ENCODE measurements around the gene ANXA2R. TPM values are rescaled to one million over a fixed set of nuclear protein-coding genes. Genes with fewer than 3 reads are reported as not detected.

Gene ANXA2R
- total RNA-seq, 1 experiment from 2014 or later: 0.98 TPM

DNA sequence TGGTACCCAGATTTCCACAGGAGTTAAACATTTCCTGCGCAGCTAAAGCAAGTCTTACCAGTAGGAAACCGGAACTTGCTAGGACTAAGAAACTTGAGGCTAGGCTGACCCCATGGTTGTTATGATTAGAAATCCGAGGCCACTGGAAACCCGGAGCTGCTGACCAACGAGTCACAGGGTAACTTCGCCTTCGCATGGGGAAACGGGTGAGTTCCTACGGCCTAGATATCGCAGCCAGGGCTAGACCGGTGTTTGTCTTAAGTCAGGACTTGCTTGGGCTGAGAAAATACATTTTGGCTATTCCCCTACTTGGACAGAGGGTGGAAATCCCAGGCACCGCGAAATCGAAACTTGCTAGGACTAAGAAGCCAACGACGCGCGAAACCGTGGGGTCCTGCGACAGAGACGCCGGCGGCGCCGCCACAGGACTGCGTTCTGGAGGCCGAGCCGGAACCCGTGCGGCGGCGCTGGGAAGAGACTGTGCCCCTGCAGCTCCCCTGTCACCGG, 1.6 kb upstream of the ANXA2R start:
- peaks cover 4% of the 10 kb centered on the region for H3K4me1 Mint-ChIP-seq (ENCODE audit: insufficient read depth, unreplicated experiment)
- CTCF ChIA-PET: interaction anchor here (0.6 to 3.2 kb wide), 14 partner anchors 10 to 151 kb away, joined by 3 to 49 read pairs (median 4); no protein-coding TSS in a partner anchor
- H3K27ac Mint-ChIP-seq (ENCODE audit: low read depth, unreplicated experiment): peak overlapping the region; percentile 95

DNA sequence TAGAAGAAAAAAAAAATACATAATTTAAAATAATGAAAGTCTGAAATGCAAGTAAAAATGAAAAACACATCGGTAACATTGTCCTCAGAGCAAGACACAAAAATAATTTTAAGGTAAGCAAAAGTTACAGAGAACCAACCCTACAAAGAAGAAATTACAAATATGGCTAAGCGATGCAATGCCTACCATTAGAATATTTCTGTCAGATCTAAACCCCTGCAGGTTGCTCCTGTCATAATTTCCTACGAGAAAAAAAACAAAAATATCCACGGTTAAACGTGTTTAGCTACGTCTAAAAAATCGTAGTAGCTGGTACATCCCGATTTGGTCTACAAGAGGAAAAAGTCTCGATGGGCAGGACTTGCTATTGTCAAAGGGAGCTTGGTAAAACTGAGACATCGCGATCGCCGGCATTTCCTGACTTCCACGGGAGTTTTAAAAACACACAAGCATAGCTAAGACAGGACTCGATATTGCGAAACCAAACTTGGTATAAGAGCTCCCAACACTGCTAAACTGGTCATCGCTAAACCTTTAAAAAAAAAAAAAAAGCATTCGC, 1.1 kb upstream of the ANXA2R start:
- TF ChIP-seq, protein P1, sequence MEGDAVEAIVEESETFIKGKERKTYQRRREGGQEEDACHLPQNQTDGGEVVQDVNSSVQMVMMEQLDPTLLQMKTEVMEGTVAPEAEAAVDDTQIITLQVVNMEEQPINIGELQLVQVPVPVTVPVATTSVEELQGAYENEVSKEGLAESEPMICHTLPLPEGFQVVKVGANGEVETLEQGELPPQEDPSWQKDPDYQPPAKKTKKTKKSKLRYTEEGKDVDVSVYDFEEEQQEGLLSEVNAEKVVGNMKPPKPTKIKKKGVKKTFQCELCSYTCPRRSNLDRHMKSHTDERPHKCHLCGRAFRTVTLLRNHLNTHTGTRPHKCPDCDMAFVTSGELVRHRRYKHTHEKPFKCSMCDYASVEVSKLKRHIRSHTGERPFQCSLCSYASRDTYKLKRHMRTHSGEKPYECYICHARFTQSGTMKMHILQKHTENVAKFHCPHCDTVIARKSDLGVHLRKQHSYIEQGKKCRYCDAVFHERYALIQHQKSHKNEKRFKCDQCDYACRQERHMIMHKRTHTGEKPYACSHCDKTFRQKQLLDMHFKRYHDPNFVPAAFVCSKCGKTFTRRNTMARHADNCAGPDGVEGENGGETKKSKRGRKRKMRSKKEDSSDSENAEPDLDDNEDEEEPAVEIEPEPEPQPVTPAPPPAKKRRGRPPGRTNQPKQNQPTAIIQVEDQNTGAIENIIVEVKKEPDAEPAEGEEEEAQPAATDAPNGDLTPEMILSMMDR (IDR thresholded peaks at IDR 0.05; ENCODE audit: unreplicated experiment): no peak
- H3K4me3 Mint-ChIP-seq (ENCODE audit: unreplicated experiment): peak overlapping the region; percentile 88
- BruUV-seq (replicated peaks): no TSS peak
- H3K27ac Mint-ChIP-seq (ENCODE audit: low read depth, unreplicated experiment): peak overlapping the region; percentile 95
- intact Hi-C loops (cut with micrococcal nuclease): loop anchor here (1.0 kb wide), 2 partner anchors 64 to 348 kb away; no protein-coding TSS in a partner anchor
- peaks cover 16% of the 10 kb centered on the region for H3K36me3 Mint-ChIP-seq (ENCODE audit: insufficient read depth, unreplicated experiment)
- no peaks in the 10 kb centered on the region for H3K9me3 Mint-ChIP-seq (ENCODE audit: unreplicated experiment)
- ChIA-PET POLR2A (interaction anchor here (0.6 to 7.7 kb wide), 27 partner anchors 9 to 442 kb away, joined by 3 to 181 read pairs (median 4); partner anchors contain the start of genes HMGCS1, TMEM267 and ZNF131), CTCF (interaction anchor here (0.6 to 3.2 kb wide), 15 partner anchors 10 to 152 kb away, joined by 3 to 49 read pairs (median 4); no protein-coding TSS in a partner anchor)
- DNase-seq (ENCODE audit: unreplicated experiment): no peak
- no peaks in the 10 kb centered on the region for H3K27me3 Mint-ChIP-seq (ENCODE audit: insufficient read depth, unreplicated experiment)
- no peaks in the 10 kb centered on the region for H3K4me1 Mint-ChIP-seq (ENCODE audit: insufficient read depth, unreplicated experiment)

More for the DNA sequence above, 1.6 kb upstream of the ANXA2R start:
- intact Hi-C loops (cut with micrococcal nuclease): loop anchor here (1.0 to 2.0 kb wide), 7 partner anchors 24 to 348 kb away; no protein-coding TSS in a partner anchor
- TF ChIP-seq, protein P1 (IDR thresholded peaks at IDR 0.05; ENCODE audit: unreplicated experiment): no peak
- H3K9me3 Mint-ChIP-seq (ENCODE audit: unreplicated experiment): no peaks in the 10 kb centered on the region
- DNase-seq (ENCODE audit: unreplicated experiment): peak; percentile 81
- TSS peak; percentile 50 for BruUV-seq (replicated peaks)
- POLR2A ChIA-PET: interaction anchor here (0.6 to 7.7 kb wide), 27 partner anchors 8 to 1616 kb away, joined by 3 to 181 read pairs (median 4); partner anchors contain the start of genes HMGCS1, TMEM267 and ZNF131
- H3K36me3 Mint-ChIP-seq (ENCODE audit: insufficient read depth, unreplicated experiment): peaks cover 11% of the 10 kb centered on the region
- H3K27me3 Mint-ChIP-seq (ENCODE audit: insufficient read depth, unreplicated experiment): no peaks in the 10 kb centered on the region
- H3K4me3 Mint-ChIP-seq (ENCODE audit: unreplicated experiment): peak overlapping the region; percentile 88

DNA sequence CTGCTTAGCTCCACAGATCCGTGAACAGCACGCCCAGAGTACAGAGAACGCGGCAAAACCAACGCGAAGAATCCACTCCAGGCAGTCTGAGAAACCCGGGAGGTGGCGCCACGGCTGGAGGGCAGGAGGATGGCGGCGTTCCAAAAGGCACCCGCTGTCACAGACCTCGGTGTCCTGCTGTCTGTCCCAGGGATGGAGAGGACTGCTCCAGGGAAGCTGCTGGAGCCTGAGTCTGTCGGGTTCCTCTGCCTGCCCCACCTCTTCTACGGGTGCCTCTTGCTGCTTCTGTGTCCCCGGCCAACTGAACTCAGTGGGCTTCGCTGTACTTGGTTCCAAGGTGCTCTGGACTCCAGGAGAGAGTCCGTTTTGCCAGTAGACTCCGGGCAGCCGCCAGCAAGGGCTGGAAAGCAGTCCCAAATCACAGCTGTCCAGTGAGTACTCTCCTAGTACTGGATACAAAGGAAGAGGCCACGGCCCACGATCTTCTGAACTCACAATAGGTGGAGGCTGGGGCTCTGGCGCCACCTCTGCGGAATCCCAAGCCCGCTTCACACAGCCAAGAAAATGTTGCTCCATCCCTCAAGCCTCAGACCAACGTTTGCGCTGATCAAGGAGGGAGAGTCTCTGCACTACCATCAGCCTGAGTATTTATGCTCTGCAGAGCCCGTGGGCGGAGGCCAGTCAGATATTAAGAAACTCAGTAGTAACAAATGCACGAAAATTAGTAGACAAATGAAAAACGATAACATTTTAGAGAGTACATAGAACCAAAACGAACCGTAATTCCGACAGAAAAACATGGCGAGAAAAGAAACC, 440 bp downstream of the ANXA2R start:
- TF ChIP-seq, protein P1 (IDR thresholded peaks at IDR 0.05; ENCODE audit: unreplicated experiment): no peak
- H3K4me1 Mint-ChIP-seq (ENCODE audit: insufficient read depth, unreplicated experiment): no peaks in the 10 kb centered on the region
- ChIA-PET POLR2A (interaction anchor here (0.7 kb wide), 1 partner anchor 57 kb away, joined by 3 read pairs; no protein-coding TSS in a partner anchor), CTCF (interaction anchor here (0.6 kb wide), 1 partner anchor 53 kb away, joined by 3 read pairs; no protein-coding TSS in a partner anchor)
- no peaks in the 10 kb centered on the region for H3K9me3 Mint-ChIP-seq (ENCODE audit: unreplicated experiment)
- H3K27ac Mint-ChIP-seq (ENCODE audit: low read depth, unreplicated experiment): no peak overlapping the region
- H3K4me3 Mint-ChIP-seq (ENCODE audit: unreplicated experiment): peak overlapping the region; percentile 35
- DNase-seq (ENCODE audit: unreplicated experiment): no peak
- no TSS peak for BruUV-seq (replicated peaks)
- intact Hi-C loops (cut with micrococcal nuclease): no loop called here
- H3K27me3 Mint-ChIP-seq (ENCODE audit: insufficient read depth, unreplicated experiment): no peaks in the 10 kb centered on the region
- peaks cover 16% of the 10 kb centered on the region for H3K36me3 Mint-ChIP-seq (ENCODE audit: insufficient read depth, unreplicated experiment)

DNA sequence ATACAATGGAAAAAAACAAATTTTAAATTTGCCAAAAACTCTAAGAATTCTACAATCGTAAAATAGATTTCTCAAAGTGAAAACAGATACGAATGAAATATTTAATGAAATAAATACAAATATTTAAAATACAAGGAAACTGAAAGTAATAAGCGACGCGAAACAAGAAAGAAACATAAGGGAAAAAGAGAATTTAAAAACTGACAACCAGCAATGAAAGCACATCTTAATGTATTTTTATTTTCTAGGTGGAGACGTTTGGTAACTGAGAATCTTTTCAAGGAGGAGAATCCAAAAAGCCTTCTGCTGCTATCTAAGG, 1.0 kb downstream of the ANXA2R start:
- TF ChIP-seq, protein P1 (IDR thresholded peaks at IDR 0.05; ENCODE audit: unreplicated experiment): no peak
- no peaks in the 10 kb centered on the region for H3K27me3 Mint-ChIP-seq (ENCODE audit: insufficient read depth, unreplicated experiment)
- no peak overlapping the region for H3K27ac Mint-ChIP-seq (ENCODE audit: low read depth, unreplicated experiment)
- H3K9me3 Mint-ChIP-seq (ENCODE audit: unreplicated experiment): no peaks in the 10 kb centered on the region
- no peak overlapping the region for H3K4me3 Mint-ChIP-seq (ENCODE audit: unreplicated experiment)
- intact Hi-C loops (cut with micrococcal nuclease): no loop called here
- ChIA-PET CTCF (interaction anchor here (0.5 to 1.5 kb wide), 4 partner anchors 52 to 551 kb away, joined by 3 to 4 read pairs (median 3); no protein-coding TSS in a partner anchor), POLR2A (no interaction called here)
- H3K4me1 Mint-ChIP-seq (ENCODE audit: insufficient read depth, unreplicated experiment): no peaks in the 10 kb centered on the region
- no TSS peak for BruUV-seq (replicated peaks)
- peaks cover 16% of the 10 kb centered on the region for H3K36me3 Mint-ChIP-seq (ENCODE audit: insufficient read depth, unreplicated experiment)
- no peak for DNase-seq (ENCODE audit: unreplicated experiment)
